HUES48 (cell line): Measurements from ENCODE around the gene UNC5CL.

Source experiments
- H3K27ac ChIP-seq: one replicate; pipeline ENCODE4 v1.7.0; 2013; ENCODE audit warnings: low read depth, low read length, inconsistent platforms
- H3K27me3 ChIP-seq: 2 replicates; pipeline ENCODE4 v1.6.1; 2013; ENCODE audit warnings: mild to moderate bottlenecking, low read length; ENCODE audit not compliant: control insufficient read depth, insufficient read depth
- H3K36me3 ChIP-seq: 2 replicates; pipeline ENCODE4 v1.6.1; 2013; ENCODE audit warnings: low read length; ENCODE audit not compliant: control insufficient read depth, insufficient read depth
- H3K4me1 ChIP-seq: 2 replicates; pipeline ENCODE4 v1.6.1; 2013; ENCODE audit warnings: mild to moderate bottlenecking, low read length; ENCODE audit not compliant: control insufficient read depth, insufficient read depth
- H3K4me3 ChIP-seq: 2 replicates; pipeline ENCODE4 v1.5.1; 2013; ENCODE audit warnings: mild to moderate bottlenecking, low read depth, low read length
- H3K9ac ChIP-seq: 2 replicates; pipeline ENCODE4 v1.6.1; 2013; ENCODE audit warnings: mild to moderate bottlenecking, low read depth, low read length, moderate library complexity
- H3K9me3 ChIP-seq: 2 replicates; pipeline ENCODE4 v1.6.1; 2013; ENCODE audit warnings: low read length; ENCODE audit not compliant: control insufficient read depth, insufficient read depth

The UNC5CL gene

DNA sequence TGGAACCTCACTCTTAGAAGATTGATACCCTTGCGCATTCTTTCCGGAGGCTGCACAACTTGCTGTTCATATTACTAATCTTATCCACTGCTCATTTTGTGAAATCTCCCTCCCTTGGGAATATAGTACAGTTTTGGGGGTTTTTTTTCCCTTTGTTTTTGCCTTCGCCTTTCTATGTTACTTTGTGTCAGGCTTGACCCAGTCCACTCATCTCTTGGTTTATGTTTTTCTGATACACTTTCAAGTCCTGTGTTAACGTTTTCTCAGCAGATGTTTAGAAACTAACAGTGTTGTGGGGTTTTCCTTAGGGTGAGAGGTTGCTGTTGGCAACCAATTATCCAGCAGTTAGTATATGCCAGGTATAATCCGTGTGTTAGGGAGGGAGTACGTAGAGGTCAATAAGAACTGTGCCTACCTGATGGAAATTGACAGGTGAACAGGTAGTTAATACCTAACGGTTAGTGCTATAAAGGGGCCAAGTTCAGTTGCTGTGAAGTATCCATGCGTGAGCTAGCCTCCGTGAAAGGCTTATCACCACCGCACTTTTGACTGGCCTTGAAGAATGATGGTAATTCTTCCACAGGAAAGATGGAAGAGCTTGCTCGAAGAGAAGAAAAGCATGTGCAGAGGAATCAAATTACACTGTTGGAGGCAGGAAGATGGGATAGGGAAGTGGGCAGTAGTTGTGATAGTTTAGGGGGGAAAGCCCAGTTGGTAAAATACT lies 35.1 kb upstream of the UNC5CL start:
- H3K36me3 ChIP-seq: peaks cover 29% of the 10 kb centered on the region
- peak overlapping the region; percentile 86 for H3K4me3 ChIP-seq
- H3K4me1 ChIP-seq: peaks cover 31% of the 10 kb centered on the region
- peak overlapping the region; percentile 92 for H3K9ac ChIP-seq
- H3K9me3 ChIP-seq: no peaks in the 10 kb centered on the region
- H3K27me3 ChIP-seq: no peaks in the 10 kb centered on the region
- H3K27ac ChIP-seq: peak overlapping the region; percentile 99

DNA sequence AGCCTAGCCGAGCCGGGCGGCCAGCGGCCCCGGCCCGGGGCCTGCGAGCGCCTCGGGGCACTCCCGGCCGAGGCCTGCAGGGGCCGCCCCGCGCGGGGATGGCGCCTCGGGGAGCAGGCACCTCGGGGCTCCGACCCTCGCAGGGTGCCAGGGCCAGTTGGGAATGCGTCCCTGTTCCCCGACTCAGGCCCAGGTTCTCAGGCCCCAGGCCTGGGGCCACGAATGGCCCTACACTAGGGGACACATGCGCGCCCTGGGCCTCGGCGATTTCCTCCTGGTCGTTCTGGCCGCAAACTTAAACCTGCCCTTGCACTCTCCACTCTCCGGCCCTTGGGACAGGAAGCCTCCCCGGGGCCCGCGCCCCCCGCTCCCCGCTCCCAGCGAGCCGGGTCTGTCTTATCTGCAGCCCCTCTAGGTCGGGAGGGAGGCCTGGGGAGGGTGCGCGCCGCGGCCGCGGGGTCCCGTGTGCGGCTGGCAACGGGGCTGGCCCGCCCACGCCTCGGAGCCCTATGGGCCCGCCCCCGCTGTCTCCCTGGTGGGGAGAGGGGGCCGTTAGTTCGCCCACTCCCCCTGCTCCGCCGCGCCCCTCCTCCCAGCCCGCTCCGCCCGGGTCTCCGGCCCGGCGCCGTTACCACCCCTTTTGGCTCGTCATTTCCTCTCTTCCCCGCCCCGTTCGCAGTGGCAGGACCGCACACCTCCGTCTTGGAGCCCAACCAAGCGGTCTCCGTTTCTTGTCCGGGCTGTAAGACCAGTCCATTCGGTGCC lies 34.4 kb upstream of the UNC5CL start:
- Histone ChIP-seq H3K4me3 (peak overlapping the region; percentile 86), H3K27ac (peak overlapping the region; percentile 99), H3K4me1 (peaks cover 31% of the 10 kb centered on the region), H3K9ac (peak overlapping the region; percentile 92), H3K27me3 (no peaks in the 10 kb centered on the region), H3K36me3 (peaks cover 29% of the 10 kb centered on the region), H3K9me3 (no peaks in the 10 kb centered on the region)

DNA sequence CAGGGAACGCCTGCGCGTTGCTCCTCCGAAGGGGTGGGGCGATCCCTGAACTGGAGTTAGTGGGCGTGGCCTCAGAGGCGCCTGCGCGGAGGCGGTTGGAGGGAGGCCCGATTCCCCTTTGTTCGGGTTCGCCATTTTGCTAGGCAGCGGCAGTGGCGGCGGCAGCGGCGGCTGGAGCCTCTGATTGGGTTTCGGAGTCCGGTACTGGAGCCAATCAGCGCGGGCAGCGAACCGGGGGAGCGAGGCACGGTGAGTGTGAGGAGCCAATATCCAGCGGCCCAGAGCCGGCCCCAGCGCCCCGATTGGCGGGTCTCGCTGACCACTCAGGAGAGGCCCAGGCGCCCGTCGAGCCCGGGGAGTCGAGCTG lies 33.8 kb upstream of the UNC5CL start, which contains the start of gene NFYA:
NFYA (plus strand) TSS at position 139 of the 367 bp plus-strand sequence. CDS start 6,116 bp downstream, outside the sequence.
- H3K4me3 ChIP-seq: peak within 1 kb of the TSS; percentile 86

DNA sequence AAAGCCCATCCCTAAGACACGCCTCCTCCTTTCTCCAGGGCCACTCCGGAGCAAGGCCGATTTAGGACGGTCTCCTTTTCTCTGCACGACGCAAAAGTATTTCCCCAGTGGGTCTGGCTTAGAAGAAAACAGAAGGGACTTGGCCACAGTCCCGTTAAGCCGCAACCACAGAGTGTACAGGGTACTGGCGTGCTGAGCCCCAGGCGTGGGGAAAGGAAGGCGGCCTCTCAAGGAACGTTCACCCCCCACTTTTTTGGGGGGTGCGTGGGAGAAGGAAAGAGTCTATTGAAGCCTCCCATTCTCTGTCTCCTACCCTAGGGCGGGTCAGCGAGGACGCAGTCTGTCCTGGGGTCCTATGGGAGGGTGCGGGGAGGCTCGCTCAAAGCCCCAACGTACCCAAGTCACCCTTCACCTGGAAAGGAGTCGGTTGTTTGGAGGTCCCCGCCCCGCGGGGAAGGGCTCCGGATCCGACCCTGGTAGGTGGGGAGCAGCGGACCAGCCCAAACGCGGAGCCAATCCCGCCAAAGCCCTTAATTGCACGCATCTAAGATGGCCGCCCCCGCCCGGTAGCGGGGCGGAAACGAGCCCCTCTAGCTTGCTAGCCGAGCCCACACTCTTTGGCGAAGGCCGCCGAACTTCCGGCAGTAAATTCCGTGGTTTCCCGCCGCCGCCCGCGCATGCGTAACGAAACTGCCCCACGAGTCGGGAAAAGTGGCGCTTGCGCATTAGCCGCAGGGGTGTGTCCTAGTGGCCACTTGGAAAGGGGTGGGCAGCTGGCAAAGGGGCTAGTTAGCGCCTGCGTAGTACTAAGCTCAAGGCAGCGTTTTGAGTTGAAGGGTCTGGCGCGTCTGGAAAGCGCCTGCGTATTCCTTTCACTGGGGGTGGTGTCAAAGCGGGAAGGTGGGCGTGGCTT lies 33.2 kb upstream of the UNC5CL start, which contains the start of gene OARD1:
OARD1 (minus strand) TSS at position 434 of the 913 bp plus-strand sequence. CDS start 722 bp downstream, outside the sequence.
- H3K27me3 ChIP-seq: no peaks in the 10 kb centered on the region
- H3K36me3 ChIP-seq: peaks cover 36% of the 10 kb centered on the region
- H3K27ac ChIP-seq: peak within 1 kb of the TSS; percentile 99
- peak within 1 kb of the TSS; percentile 86 for H3K4me3 ChIP-seq
- H3K4me1 ChIP-seq: peaks cover 31% of the 10 kb centered on the region
- H3K9ac ChIP-seq: peak within 1 kb of the TSS; percentile 92
- H3K9me3 ChIP-seq: no peaks in the 10 kb centered on the region

More for the DNA sequence above, 33.8 kb upstream of the UNC5CL start, which contains the start of gene NFYA:
- Histone ChIP-seq H3K9me3 (no peaks in the 10 kb centered on the region), H3K4me1 (peaks cover 31% of the 10 kb centered on the region), H3K27ac (peak within 1 kb of the TSS; percentile 99), H3K36me3 (peaks cover 30% of the 10 kb centered on the region), H3K9ac (peak within 1 kb of the TSS; percentile 92), H3K27me3 (no peaks in the 10 kb centered on the region)

DNA sequence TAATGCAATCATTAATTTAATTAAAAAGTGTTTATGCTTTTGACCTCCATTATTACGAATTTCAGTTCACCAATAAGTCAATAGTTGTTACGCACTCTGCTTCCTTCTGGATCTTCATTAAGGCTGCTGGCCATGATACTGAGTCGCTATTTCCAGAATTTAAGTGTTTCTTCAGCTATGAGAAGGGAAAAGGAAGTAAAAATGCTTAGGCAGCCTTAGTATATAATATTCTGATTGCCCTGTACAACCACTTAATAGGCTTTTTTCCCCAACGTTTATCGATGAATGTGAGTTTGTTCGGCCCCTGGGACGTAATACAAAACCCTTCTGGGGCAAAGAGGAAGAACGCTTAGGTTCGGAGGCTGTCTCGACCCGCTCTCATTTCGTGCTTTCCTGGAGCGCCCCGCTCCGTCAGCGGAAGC lies 32.5 kb upstream of the UNC5CL start:
- H3K9me3 ChIP-seq: no peaks in the 10 kb centered on the region
- peak overlapping the region; percentile 92 for H3K9ac ChIP-seq
- peaks cover 39% of the 10 kb centered on the region for H3K36me3 ChIP-seq
- peak overlapping the region; percentile 99 for H3K27ac ChIP-seq
- peak overlapping the region; percentile 86 for H3K4me3 ChIP-seq
- no peaks in the 10 kb centered on the region for H3K27me3 ChIP-seq
- peaks cover 29% of the 10 kb centered on the region for H3K4me1 ChIP-seq

DNA sequence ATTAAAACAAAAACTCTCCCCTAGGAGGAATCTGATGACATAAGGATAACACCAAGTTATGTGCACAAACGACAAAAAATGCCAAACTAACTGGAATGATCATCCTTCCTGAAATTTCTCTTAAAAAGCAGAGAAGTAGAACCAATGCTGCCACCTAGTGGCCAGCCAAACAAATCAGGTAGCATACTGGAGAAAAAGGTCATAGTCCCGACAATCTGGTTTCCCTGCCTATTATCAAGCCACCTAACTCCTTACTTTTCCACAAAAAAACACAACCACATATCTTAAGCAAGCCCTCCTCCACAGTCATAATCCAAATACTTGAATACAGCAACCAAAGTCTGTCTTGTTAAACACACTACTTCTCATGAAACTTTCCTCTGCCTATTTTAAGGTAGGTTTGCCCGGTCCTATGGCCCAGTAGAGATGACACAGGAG lies 27.9 kb upstream of the UNC5CL start:
- Histone ChIP-seq H3K4me3 (no peak overlapping the region), H3K4me1 (peaks cover 9% of the 10 kb centered on the region), H3K9ac (no peak overlapping the region), H3K9me3 (no peaks in the 10 kb centered on the region), H3K27me3 (no peaks in the 10 kb centered on the region), H3K36me3 (peaks cover 58% of the 10 kb centered on the region), H3K27ac (no peak overlapping the region)

DNA sequence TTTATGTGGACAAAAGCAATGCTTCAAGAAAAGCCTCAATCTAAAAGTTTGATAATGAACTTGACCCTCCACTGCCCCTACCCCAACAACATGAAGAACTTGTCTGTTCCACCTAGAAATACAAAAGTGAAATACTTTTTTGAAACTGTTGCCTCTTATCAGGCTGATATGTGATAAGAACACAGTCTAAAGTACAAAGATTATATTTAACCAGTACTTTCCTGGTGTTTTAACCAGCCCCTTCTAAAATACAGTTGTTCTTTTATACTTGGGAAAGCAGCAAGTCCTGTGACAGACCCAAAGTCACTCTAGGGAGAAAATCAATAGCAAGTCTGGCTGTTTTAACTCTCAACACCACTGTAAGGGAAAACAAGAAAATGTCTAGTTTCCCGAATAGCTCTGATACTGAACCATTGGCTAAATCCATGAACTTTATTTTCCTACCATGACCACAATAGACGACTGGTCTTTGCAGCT lies 26.6 kb upstream of the UNC5CL start:
- Histone ChIP-seq H3K9ac (no peak overlapping the region), H3K27me3 (no peaks in the 10 kb centered on the region), H3K36me3 (peaks cover 58% of the 10 kb centered on the region), H3K27ac (no peak overlapping the region), H3K4me1 (peaks cover 2% of the 10 kb centered on the region), H3K4me3 (no peak overlapping the region), H3K9me3 (no peaks in the 10 kb centered on the region)

DNA sequence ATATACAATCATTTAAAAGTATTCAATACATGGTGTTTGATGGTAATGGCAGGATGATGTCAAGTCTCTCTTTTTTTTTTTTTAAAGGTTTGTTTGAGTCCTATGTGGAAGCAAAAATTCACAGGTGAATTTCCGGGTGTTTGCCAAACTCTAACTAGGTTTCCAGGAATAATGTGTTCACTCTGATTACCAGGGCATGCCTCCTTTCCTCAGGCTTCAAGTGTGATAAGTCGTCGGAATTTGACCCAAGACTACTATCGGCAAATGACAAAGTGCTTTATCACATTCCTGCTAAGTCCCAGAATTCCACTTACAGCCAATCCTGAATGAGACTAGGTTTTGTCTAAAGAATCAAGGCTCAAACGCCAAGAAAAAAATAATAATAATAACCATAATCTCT lies 25.8 kb upstream of the UNC5CL start:
- Histone ChIP-seq H3K27me3 (no peaks in the 10 kb centered on the region), H3K9ac (no peak overlapping the region), H3K27ac (peak overlapping the region; percentile 18), H3K4me3 (no peak overlapping the region), H3K9me3 (no peaks in the 10 kb centered on the region), H3K36me3 (peaks cover 57% of the 10 kb centered on the region), H3K4me1 (0 out of 2 replicates have a peak, but pooled peaks cover 3% of the 10 kb centered on the region)

DNA sequence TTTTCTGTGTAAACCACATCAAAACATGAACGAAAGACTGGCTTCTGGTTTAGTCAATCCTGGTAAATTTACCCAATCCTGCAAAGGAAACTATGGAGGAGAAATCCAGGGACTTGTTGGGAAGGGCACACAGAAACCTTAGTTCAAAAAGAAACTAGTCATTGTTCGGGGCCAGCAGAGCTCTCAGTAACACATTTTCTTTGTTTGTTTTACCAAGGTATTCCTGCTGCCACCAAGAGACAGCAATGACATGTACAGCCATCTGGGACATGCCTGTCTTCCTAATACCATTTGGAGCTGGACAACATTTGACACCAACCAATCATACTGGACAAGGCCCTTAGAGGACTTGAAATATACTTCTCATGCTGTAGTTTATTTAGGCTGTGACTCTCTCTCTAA lies 24.9 kb upstream of the UNC5CL start:
- Histone ChIP-seq H3K9me3 (no peaks in the 10 kb centered on the region), H3K27ac (peak overlapping the region; percentile 48), H3K36me3 (peaks cover 48% of the 10 kb centered on the region), H3K27me3 (no peaks in the 10 kb centered on the region), H3K4me3 (no peak overlapping the region), H3K4me1 (peaks cover 12% of the 10 kb centered on the region; the same call in 1 of the 2 replicates), H3K9ac (no peak overlapping the region)

DNA sequence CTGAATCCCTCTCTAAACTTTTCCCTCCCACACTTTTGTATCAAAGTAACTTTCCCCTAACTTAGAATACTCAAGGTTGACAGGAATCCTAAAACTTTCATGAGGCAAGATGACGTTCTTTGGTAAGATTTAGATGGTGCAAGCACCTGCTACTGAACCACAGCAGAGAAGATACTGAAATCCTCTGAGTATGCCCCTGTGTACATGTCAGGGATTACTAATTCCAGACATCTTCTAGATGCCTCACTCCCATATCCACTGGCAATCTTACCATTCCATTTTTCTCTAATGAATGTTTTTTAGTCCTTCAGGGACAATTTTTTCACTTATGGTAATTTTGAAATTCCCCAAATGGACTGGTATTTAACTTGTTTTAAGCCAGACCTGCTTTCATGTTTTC lies 23.0 kb upstream of the UNC5CL start:
- peaks cover 15% of the 10 kb centered on the region; the same call in 1 of the 2 replicates for H3K4me1 ChIP-seq
- no peak overlapping the region for H3K9ac ChIP-seq
- no peaks in the 10 kb centered on the region for H3K27me3 ChIP-seq
- no peaks in the 10 kb centered on the region for H3K9me3 ChIP-seq
- no peak overlapping the region for H3K4me3 ChIP-seq
- H3K27ac ChIP-seq: no peak overlapping the region
- H3K36me3 ChIP-seq: peaks cover 30% of the 10 kb centered on the region
